Upper lobe of left lung (tissue), 6 donors: ENCODE results near the gene CFAP157. TPM values are rescaled to one million over a fixed set of nuclear protein-coding genes. Genes with fewer than 3 reads are reported as not detected.

ENCODE experiments used
- ATAC-seq, 2 donors: fragments of 200-7000 bp; cut with Tn5 transposase; one replicate each; pipeline ENCODE4 v1.9.1; 2022; ENCODE audit warnings: mild to moderate bottlenecking in 2 of 2, moderate library complexity in 2 of 2; ENCODE audit not compliant: low FRiP score in 2 of 2
- DNase-seq, 2 donors: peaks; one replicate each; pipeline ENCODE4 v3.0.0-alpha.2; 2019 to 2020
- H3K27ac ChIP-seq, 4 donors: fragments of 200-600 bp; sonication (generic); one replicate each; pipeline ENCODE4 v1.5.1; 2016 to 2019
- H3K27me3 ChIP-seq, 4 donors: fragments of 200-600 bp; sonication (generic); one replicate each; pipeline ENCODE4 v1.5.1; 2017 to 2019
- H3K36me3 ChIP-seq, 4 donors: fragments of 200-600 bp; sonication (generic); one replicate each; pipeline ENCODE4 v1.5.1; 2016 to 2019
- H3K4me1 ChIP-seq, 4 donors: fragments of 200-600 bp; sonication (generic); one replicate each; pipeline ENCODE4 v1.5.1; 2018 to 2019
- H3K4me3 ChIP-seq, 4 donors: fragments of 200-600 bp; sonication (generic); one replicate each; pipeline ENCODE4 v1.5.1; 2017 to 2019; ENCODE audit warnings: mild to moderate bottlenecking in 2 of 4, moderate library complexity in 1 of 4
- H3K9me3 ChIP-seq, 4 donors: fragments of 200-600 bp; sonication (generic); one replicate each; pipeline ENCODE4 v1.5.1; 2018 to 2019
- EP300 ChIP-seq, 4 donors: sonication (generic); formaldehyde crosslinking; IDR thresholded peaks; one replicate each; pipeline ENCODE4 v1.5.1; 2017; ENCODE audit warnings: antibody characterized with exemption in 4 of 4, control low read depth in 2 of 4
- POLR2A ChIP-seq, 4 donors: fragments of 450-650 bp; IDR thresholded peaks; one replicate each; pipeline ENCODE4 v1.5.1; 2016 to 2017; ENCODE audit warnings: antibody characterized with exemption in 4 of 4, mild to moderate bottlenecking in 2 of 4
- POLR2AphosphoS5 ChIP-seq, 2 donors: sonication (generic); formaldehyde crosslinking; IDR thresholded peaks; one replicate each; pipeline ENCODE4 v1.5.1; 2017; ENCODE audit warnings: antibody characterized with exemption in 2 of 2
- WGBS, 2 donors: methylation state at CpG; one replicate each; pipeline ENCODE4 v1.1.5; 2017 to 2018; 5-methylcytosine and 5-hydroxymethylcytosine counted together
- total RNA-seq, 6 donors: library from RNA; depleted of rRNA in 4 of 6; stranded (reverse); fragments of >200 nt in 4 of 6; gene quantifications; one replicate each; pipeline versions ENCODE4 v1.1.0 to v1.2.1, GENCODE V29; 2016 to 2021
- TF ChIP-seq, protein P1 (sequence below), 6 experiments: fragments of 450-650 bp in 4 of 6; fragments of 200-600 bp in 2 of 6; sonication (generic) in 2 of 6; IDR thresholded peaks; one replicate each; pipeline ENCODE4 v1.5.1; 2016 to 2019; ENCODE audit warnings: antibody characterized with exemption in 6 of 6
- donor health status: DM: no; HTN: no; CAD: no; lungs with moderate emphysema.
- donor health status: DM: no; HTN: yes; CAD: no; lungs with severe emphysema.

Gene CFAP157
- total RNA-seq, 6 donors from 2014 or later: 0.77 to 125 (median 37.0) TPM

DNA sequence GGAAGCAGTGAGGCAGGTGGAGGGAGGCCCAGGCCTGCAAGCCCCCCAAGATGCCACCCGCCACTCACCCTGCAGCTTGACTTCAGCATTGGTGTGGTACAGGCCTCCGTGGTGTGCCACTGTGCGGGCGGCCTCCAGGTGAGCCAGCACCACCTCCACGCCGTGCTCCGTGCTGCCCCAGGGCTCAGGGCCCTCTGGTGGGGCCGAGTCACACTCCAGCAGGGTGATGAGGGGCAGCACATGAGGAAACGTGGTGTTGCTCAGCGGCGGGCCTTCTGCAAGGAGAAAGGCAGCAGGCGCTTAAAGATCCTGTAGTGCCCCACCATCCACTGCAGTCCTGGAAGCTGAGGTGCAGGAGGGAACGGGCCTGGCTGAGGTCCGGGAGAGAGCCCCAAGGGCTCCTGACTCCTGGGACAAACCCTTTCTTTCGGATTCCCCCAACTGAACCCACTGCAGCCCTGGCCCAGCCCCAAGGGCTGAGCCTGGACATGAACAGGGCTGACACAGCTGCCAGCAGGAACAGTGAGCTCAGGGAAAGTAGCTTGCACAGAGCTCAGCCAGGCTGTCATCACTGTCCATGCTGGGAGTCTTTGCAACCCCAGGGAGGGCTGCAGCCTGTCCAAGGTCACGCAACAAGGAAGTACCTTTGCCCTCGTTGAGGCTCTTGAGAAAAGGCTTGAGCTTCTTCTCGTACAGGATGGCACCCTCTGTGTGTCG lies 33.0 kb downstream of the CFAP157 start:
- 83 to 85% methylated on average over 12 to 19 of the region's 19 CpGs for WGBS, 2 donors
- no peak for ATAC-seq
- DNase-seq: peak in 1 of 2 donors; percentile 79
- H3K36me3 ChIP-seq: peaks cover 0 to 66% (median 52%) of the 10 kb centered on the region in 4 donors
- H3K27ac ChIP-seq: peak overlapping the region; percentile 46 to 76 (median 70)
- no peaks in the 10 kb centered on the region for H3K27me3 ChIP-seq
- H3K9me3 ChIP-seq: no peaks in the 10 kb centered on the region
- TF ChIP-seq, protein P1, sequence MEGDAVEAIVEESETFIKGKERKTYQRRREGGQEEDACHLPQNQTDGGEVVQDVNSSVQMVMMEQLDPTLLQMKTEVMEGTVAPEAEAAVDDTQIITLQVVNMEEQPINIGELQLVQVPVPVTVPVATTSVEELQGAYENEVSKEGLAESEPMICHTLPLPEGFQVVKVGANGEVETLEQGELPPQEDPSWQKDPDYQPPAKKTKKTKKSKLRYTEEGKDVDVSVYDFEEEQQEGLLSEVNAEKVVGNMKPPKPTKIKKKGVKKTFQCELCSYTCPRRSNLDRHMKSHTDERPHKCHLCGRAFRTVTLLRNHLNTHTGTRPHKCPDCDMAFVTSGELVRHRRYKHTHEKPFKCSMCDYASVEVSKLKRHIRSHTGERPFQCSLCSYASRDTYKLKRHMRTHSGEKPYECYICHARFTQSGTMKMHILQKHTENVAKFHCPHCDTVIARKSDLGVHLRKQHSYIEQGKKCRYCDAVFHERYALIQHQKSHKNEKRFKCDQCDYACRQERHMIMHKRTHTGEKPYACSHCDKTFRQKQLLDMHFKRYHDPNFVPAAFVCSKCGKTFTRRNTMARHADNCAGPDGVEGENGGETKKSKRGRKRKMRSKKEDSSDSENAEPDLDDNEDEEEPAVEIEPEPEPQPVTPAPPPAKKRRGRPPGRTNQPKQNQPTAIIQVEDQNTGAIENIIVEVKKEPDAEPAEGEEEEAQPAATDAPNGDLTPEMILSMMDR (IDR thresholded peaks at IDR 0.05): no peak
- no peak for TF ChIP-seq POLR2AphosphoS5 (IDR thresholded peaks at IDR 0.05)
- TF ChIP-seq EP300 (IDR thresholded peaks at IDR 0.05): no peak
- no peak for TF ChIP-seq POLR2A (IDR thresholded peaks at IDR 0.05)
- H3K4me1 ChIP-seq: peaks cover 18 to 41% (median 27%) of the 10 kb centered on the region in 4 donors
- no peak overlapping the region for H3K4me3 ChIP-seq

DNA sequence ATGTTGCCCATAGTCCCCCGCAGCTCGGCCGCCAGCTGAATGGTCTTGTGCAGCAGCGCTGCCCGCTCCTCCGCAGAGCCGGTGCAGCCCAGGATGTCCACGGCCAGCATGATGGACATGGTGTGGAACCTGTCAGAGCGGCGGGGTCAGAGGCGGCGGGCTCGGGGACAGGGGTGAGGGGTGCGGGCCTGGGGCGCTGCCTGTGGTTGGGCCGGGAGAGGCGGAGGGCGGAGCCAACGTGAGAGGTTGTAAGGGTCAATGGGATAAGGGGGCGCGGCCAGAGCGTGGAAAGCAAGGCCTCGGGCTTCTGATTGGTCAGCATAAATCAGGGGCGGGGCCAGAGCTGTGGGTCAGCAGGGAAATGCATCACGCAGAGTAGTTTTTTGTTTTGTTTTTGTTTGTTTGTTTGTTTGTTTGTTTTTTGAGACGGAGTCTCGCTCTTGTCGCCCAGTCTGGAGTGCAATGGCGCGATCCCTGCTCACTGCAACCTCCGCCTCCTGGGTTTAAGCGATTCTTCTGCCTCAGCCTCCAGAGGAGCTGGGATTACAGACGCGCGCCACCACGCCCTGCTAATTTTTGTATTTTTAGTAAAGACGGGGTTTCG lies 35.1 kb downstream of the CFAP157 start:
- Histone ChIP-seq H3K9me3 (no peaks in the 10 kb centered on the region), H3K36me3 (peaks cover 0 to 87% (median 68%) of the 10 kb centered on the region in 4 donors), H3K4me1 (peaks cover 18 to 35% (median 24%) of the 10 kb centered on the region in 4 donors), H3K4me3 (peak overlapping the region in 3 of 4 donors; percentile 29 to 41 (median 32)), H3K27ac (peak overlapping the region in 2 of 4 donors; percentile 71), H3K27me3 (no peaks in the 10 kb centered on the region)
- TF ChIP-seq, protein P1 (IDR thresholded peaks at IDR 0.05): no peak
- TF ChIP-seq EP300 (IDR thresholded peaks at IDR 0.05) (no peak), POLR2A (IDR thresholded peaks at IDR 0.05) (no peak), POLR2AphosphoS5 (IDR thresholded peaks at IDR 0.05) (no peak)
- peak; percentile 87 to 90 for DNase-seq
- WGBS, 2 donors: 61 to 67% methylated on average over 30 to 36 of the region's 38 CpGs
- ATAC-seq: peak; percentile 59 to 81

DNA sequence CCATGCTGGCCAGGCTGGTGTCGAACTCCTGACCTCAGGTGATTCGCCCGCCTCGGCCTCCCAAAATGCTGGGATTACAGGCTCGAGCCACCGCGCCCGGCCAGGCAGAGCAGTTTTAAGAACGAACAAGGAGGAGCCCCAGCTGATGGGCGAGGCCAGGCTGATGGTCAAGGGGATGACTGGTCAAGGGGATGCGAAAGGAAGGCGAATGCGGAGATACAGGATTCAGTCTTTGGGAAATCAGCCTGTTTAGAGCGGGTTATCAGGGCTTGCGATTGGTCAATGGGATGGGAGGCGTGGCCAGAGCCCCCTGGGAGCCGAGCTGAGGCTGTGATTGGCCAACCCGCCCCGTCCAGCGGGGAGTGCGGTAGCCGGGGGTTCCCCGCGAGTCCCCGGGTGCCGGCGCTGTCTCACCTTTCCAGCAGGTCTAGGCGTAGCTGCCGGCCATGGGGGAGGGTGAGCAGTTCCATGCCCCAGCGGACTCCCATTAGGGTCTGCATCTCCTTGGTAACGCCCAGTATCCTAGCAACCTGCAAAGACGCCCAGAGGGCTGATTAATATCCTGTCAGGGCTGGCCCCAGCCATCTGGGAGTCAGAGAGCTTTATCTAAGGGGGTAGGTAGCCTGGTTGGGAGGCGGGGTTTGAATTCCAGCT lies 35.8 kb downstream of the CFAP157 start:
- DNase-seq (peak; percentile 39 to 80), ATAC-seq (peak in 1 of 2 donors; percentile 74)
- peaks cover 0 to 93% (median 72%) of the 10 kb centered on the region in 4 donors for H3K36me3 ChIP-seq
- H3K4me3 ChIP-seq: peak overlapping the region in 3 of 4 donors; percentile 29 to 41 (median 32)
- TF ChIP-seq POLR2A (IDR thresholded peaks at IDR 0.05) (no peak), EP300 (IDR thresholded peaks at IDR 0.05) (no peak), POLR2AphosphoS5 (IDR thresholded peaks at IDR 0.05) (no peak)
- TF ChIP-seq, protein P1 (IDR thresholded peaks at IDR 0.05): no peak
- H3K27ac ChIP-seq: peak overlapping the region in 2 of 4 donors; percentile 17 to 71
- H3K27me3 ChIP-seq: no peaks in the 10 kb centered on the region
- peaks cover 18 to 35% (median 24%) of the 10 kb centered on the region in 4 donors for H3K4me1 ChIP-seq
- no peaks in the 10 kb centered on the region for H3K9me3 ChIP-seq
- 62 to 83% methylated on average over 24 to 25 of the region's 33 CpGs for WGBS, 2 donors

DNA sequence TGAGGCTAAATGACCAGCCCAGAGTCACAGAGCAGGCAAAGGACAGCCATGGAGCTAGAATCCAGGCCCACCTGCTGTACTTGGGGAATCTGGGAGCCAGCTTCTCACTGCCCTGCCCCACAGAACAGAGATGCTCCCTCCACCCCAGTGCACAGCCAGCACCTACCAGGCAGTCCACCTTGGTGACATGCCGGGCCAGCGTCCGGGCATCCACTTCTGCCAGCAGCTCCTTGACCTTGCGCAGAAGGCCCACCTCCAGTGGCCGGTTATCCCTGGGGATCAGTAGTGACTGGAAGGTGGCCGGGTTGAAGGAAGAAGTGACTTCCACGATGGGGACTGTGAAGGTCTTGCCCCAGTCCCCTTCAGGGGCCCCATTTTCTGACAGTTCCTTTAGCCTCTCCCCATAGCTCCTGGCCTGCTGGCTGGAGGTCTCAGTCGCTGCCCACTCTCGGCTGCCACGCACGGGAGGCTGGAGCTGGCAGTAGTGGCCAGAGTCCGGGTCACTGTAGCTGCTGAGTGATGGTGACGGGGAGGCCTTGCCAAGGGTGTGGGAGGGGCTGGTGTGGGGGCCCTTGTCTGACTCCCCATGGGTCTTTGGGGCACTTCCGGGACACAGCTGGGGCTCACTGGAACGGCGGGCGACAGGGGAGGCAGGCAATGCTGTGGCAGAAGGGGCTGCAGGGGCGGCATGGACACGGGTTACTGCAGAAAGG lies 37.8 kb downstream of the CFAP157 start:
- Histone ChIP-seq H3K4me1 (peaks cover 18 to 35% (median 24%) of the 10 kb centered on the region in 4 donors), H3K4me3 (no peak overlapping the region), H3K27ac (no peak overlapping the region), H3K27me3 (no peaks in the 10 kb centered on the region), H3K9me3 (no peaks in the 10 kb centered on the region), H3K36me3 (peaks cover 0 to 95% (median 75%) of the 10 kb centered on the region in 4 donors)
- DNase-seq (peak in 1 of 2 donors; percentile 68), ATAC-seq (no peak)
- TF ChIP-seq EP300 (IDR thresholded peaks at IDR 0.05) (no peak), POLR2A (IDR thresholded peaks at IDR 0.05) (no peak), POLR2AphosphoS5 (IDR thresholded peaks at IDR 0.05) (no peak)
- TF ChIP-seq, protein P1 (IDR thresholded peaks at IDR 0.05): no peak
- 93 to 94% methylated on average over 5 to 19 of the region's 19 CpGs for WGBS, 2 donors
